HG03045 (cell line): ENCODE results near the gene MYO1G.
"Not testable (repeated sequence)": the region's sequence is repeated elsewhere in the genome, so short reads cannot be mapped to it uniquely, and the experiment has no call there.

ENCODE experiments used
- ATAC-seq: cut with Tn5 transposase; IDR thresholded peaks from one replicate; pipeline ENCODE4 v1.9.1; 2021; ENCODE audit warnings: mild to moderate bottlenecking, moderate library complexity; ENCODE audit not compliant: unreplicated experiment

Gene MYO1G

GRCh38 chr7:44944821-44945220, 34.0 kb downstream of the MYO1G start:
- ATAC-seq, result no peak

GRCh38 chr7:44943631-44944030, 35.2 kb downstream of the MYO1G start:
- ATAC-seq, result no peak

DNA sequence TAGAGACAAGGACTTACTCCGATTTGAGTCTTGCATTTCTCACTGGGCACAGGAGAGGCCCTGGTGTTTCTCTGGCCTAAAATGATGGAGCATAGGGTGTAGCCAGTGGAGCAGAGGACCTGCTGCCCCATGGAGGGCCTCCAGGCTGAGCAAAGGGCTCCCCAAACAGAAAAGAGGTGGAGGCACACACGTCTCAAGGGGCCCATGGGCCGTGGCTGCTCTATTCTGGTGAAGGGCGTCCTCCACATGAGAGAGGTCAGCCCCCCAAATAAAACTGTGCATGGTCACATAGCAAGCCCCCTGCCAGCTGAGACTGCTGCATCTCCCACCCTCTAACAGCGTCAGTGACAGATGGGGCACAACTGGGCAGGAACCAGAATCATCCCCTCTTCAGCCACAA, 41.4 kb downstream of the MYO1G start:
- ATAC-seq, result no peak

DNA sequence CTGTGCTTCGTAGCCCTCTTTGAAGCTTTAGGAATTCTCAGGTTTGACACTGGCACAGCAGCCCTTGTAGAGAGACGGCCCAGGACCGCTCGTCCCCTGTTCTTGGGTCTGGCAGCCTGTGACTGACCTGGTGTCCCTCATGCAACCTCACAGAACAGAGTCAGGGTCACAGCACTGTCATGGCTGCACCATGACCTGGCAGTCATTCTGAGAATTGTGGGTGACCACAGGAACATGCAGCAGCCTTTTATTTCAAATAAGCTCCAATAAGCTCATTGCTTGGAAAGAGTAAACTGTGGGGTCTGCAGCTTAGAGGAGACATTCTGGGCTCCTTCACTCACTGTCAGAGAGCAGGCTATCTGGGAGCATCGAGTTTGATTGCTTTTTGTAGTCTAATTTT, 42.5 kb downstream of the MYO1G start:
- no peak for ATAC-seq

DNA sequence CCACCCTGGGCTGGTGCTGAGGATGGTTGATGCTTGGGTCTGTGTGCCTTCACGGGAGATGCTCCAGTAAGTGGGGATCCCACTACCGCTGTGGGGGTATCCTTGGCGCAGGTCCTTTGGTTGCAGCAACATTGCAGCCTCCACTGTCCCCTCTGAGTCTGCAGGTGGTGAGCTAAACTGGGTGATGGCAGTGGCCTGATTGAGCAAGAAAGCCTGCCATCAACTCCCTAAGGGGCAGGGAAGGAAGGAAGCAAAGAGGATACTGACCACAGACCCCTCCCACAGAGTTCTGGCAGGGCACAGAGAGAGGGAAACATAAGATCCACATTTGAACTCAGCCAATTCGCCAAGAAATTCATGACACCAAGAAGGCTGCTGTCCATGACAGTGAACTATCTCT, 43.2 kb downstream of the MYO1G start:
- ATAC-seq, result no peak

GRCh38 chr7:44935016-44935415, 43.8 kb downstream of the MYO1G start:
- no peak for ATAC-seq

DNA sequence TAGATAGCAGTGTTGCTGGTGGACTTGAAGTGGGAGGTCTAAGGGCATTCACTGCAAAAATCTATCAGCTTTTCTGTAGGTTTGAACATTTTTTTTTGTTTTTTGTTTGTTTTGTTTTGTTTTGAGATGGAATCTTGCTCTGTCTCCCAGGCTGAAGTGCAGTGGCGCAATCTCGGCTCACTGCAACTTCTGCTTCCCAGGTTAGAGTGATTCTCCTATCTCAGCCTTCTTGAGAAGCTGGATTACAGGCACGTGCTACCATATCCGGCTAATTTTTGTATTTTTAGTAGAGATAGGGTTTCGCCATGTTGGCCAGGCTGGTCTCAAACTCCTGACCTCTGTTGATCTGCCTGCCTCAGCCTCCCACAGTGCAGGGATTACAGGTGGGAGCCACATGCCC, 44.3 kb downstream of the MYO1G start:
- ATAC-seq, result not testable (repeated sequence)

- no peak for ATAC-seq
Measured at GRCh38 chr7:44930921-44931320, 47.9 kb downstream of the MYO1G start.

GRCh38 chr7:44922351-44922694, 56.5 kb downstream of the MYO1G start:
- ATAC-seq, result no peak

DNA sequence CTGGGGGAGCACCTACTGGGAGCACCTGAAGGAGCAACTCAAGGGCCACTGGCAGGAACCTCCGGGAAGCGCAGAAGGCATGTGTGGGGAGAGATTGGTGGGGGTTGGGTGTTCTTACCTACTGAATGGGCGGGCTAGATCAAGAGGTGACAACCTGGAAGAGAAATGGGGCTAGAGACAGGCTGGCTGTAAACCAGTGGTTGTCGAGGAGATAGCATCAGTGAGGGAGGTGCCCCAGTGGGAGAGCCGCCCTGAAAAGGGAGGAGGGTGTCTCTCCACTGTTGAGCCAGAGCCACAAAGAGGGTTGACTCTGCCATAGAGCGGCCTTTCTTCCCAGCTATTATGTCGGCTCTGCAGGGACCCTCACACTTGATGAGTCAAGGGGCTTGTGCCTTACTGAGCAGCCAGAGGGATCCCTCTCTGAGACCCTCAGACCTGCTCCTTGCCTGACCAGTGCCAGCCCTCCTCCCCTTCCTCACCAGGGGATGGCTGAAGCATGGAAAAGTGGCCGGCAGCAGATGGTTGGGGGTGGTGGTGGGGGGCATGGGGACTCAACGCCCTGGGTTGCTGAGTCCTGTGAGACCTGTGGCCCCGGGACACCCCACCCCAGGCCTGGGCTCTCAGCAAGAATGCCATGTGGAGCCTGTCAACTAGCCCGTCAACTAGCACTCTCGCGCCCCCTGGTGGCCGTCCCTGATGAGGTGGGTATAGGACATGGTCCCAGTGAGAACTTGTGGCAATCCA, 57.0 kb downstream of the MYO1G start:
- ATAC-seq, result peak; percentile 77

GRCh38 chr7:44920119-44920518, 58.7 kb downstream of the MYO1G start:
- no peak for ATAC-seq

DNA sequence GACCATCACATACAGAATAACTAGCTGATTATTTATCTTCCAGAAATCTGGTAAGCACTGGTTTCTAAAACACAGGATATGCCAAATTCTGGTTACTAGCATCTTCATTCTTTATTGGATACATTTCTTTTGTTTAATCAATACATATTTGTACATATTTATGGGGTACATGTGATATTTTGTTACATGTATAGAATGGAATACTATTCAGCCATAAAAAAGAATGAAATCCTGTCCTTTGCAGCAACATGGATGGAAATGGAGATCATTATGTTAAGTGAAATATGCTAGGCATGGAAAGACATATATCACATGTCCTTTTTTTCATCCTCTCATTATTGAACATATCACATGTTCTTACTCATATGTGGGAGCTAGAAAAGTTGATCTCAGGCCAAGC, 60.8 kb downstream of the MYO1G start:
- ATAC-seq, result no peak

- ATAC-seq, result no peak
Measured at GRCh38 chr7:44917465-44917864, 61.4 kb downstream of the MYO1G start.

DNA sequence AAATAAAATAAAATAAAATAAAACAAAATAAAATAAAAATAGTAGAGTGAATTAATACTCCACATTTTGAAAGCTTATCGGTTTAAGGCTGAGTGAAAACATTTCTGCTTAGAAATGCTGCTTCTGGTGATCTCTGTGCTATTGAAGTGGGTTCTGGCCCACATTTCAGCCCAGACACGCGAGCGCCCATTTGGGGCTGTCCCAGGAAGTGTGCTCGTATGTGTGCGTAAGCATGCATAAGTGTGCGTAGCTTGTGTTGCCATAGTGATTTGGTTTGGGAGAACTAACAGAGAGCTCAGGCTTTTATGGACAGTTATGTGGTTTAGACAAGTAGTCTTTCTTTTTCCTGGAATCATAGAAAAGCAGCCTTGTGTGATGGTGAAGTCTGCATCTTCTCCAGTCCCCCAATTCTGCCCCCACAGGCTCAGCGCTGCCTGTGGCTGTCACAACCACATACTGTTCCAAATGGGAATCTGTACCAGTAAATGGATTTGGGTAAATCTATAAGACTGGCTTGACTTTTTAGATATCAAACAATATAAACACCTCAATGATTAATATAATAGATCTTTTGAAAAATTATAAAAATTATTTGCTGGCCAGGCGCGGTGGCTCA, 63.7 kb downstream of the MYO1G start:
- ATAC-seq, result peak; percentile 87

DNA sequence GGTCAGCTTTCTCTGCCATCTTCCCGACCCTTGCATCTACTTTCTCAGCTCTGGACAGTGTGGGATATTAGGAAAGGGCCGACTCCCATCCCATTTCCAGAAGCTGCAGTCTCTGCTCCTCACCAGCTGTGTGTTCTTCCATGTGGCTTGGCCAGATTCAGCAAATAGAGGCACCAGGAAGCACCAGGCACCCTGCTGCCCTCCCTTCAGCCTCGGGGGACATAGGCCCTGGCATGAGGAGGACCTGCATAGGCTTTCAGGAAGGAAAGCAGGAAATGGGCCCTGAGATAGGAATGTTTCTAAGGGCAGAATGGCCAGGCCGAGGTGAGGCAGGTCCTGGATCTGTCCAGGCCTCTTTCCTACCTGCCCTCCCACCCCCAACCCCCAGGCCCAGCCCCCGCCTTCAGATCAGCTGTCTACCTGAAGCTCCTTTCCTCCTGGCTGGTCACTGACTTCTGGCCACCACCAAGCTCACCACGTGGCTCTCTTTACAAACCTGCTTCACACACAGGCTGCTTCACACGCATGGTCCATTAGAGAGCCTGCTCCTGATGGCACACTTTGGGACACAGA, 66.0 kb downstream of the MYO1G start:
- no peak for ATAC-seq
